HepG2 (cell line): ENCODE results near the gene ANXA7. TPM values are rescaled to one million over a fixed set of nuclear protein-coding genes. Genes with fewer than 3 reads are reported as not detected.
A peak's percentile ranks its signal among the peaks of the same experiment; 100 is the strongest.

ENCODE experiments used
- ATAC-seq: fragments of 200-7000 bp; cut with Tn5 transposase; 3 replicates; pipeline ENCODE4 v1.9.1; 2020; ENCODE audit warnings: mild to moderate bottlenecking, moderate library complexity
- BruUV-seq: library from RNA; stranded (reverse); fragments of 400-500 nt; replicated peaks from 2 replicates; lab custom pipeline; 2021; lab: Mats Ljungman, UMichigan
- CTCF ChIA-PET: fragments of 300-600 bp; formaldehyde crosslinking; extraction: SDS; loops from one replicate; lab custom pipeline; 2021; ENCODE audit warnings: low total read pairs, inconsistent platforms, low intra/inter-chr PET ratio; lab: Yijun Ruan, JAX
- POLR2A ChIA-PET: fragments of 350-600 bp; sonication (Branson Sonifier 250); formaldehyde crosslinking; loops from one replicate; lab custom pipeline; 2020; ENCODE audit warnings: antibody characterized with exemption, inconsistent platforms; lab: Yijun Ruan, JAX
- DNase-seq: peaks from one replicate; pipeline ENCODE4 v3.0.0-alpha.2; 2015; ENCODE audit warnings: low spot score
- FAIRE-seq: peaks from 3 replicates; lab custom pipeline; 2011; peaks lifted over from hg19 to GRCh38; lab: Jason Lieb, UNC
- H2AFZ ChIP-seq: one replicate; pipeline ENCODE4 v1.6.1; 2011; ENCODE audit warnings: low read length, inconsistent platforms
- H3K27ac ChIP-seq: fragments of 300-600 bp; 3 replicates; pipeline ENCODE4 v1.8.0; 2011; ENCODE audit warnings: mixed run types, mild to moderate bottlenecking, mixed read lengths, low read length, inconsistent platforms; ENCODE audit not compliant: insufficient read depth; ENCODE audit errors: extremely low read length
- H3K27me3 ChIP-seq, 2 experiments: fragments of 200-600 bp in 1 of 2; 2 replicates in 1 of 2; 3 replicates in 1 of 2; pipeline versions ENCODE4 v1.6.0 to v1.8.0; 2011; ENCODE audit warnings: low read length in 2 of 2, mild to moderate bottlenecking in 2 of 2, moderate library complexity in 2 of 2, inconsistent platforms in 1 of 2; ENCODE audit not compliant: insufficient read depth in 2 of 2, control insufficient read depth in 1 of 2
- H3K36me3 ChIP-seq, 2 experiments: fragments of 200-600 bp in 1 of 2; replicated peaks in 1 of 2; 2 replicates in 1 of 2; 3 replicates in 1 of 2; pipeline versions ENCODE4 v1.5.1 to v1.8.0; 2011; ENCODE audit warnings: low read length in 2 of 2, inconsistent platforms in 1 of 2; ENCODE audit not compliant: insufficient read depth in 2 of 2, control insufficient read depth in 1 of 2
- H3K4me1 ChIP-seq: 2 replicates; pipeline ENCODE4 v1.5.1; 2012; ENCODE audit warnings: low read length, inconsistent platforms; ENCODE audit not compliant: insufficient read depth
- H3K4me2 ChIP-seq: 2 replicates; pipeline ENCODE4 v1.6.0; 2011; ENCODE audit warnings: low read depth, low read length, inconsistent platforms
- H3K4me3 ChIP-seq, 3 experiments: fragments of 200-600 bp in 1 of 3; sonication (generic), shearing (Covaris generic) in 1 of 3; replicated peaks in 1 of 3; 2 replicates each; pipeline ENCODE4 v1.5.1; 2011 to 2016; ENCODE audit warnings: low read length in 3 of 3, inconsistent platforms in 2 of 3, low read depth in 2 of 3, mild to moderate bottlenecking in 2 of 3, control low read depth in 1 of 3, mixed read lengths in 1 of 3; ENCODE audit not compliant: insufficient read depth in 1 of 3
- H3K79me2 ChIP-seq: one replicate; pipeline ENCODE4 v1.6.1; 2011; ENCODE audit warnings: low read length, inconsistent platforms; ENCODE audit not compliant: insufficient read depth
- H3K9ac ChIP-seq: 2 replicates; pipeline ENCODE4 v1.6.0; 2011; ENCODE audit warnings: mild to moderate bottlenecking, low read depth, low read length, inconsistent platforms; ENCODE audit not compliant: insufficient read depth
- H3K9me3 ChIP-seq: 2 replicates; pipeline ENCODE4 v1.5.1; 2012; ENCODE audit warnings: mild to moderate bottlenecking, low read length
- H4K20me1 ChIP-seq: 2 replicates; pipeline ENCODE4 v1.6.0; 2011; ENCODE audit warnings: inconsistent platforms, mild to moderate bottlenecking, low read length, moderate library complexity; ENCODE audit not compliant: insufficient read depth
- CBFB ChIP-seq: sonication (generic); formaldehyde crosslinking; IDR thresholded peaks from 2 replicates; pipeline ENCODE4 v1.4.0; 2020; ENCODE audit warnings: missing genetic modification reagents
- IKZF4 ChIP-seq: sonication (generic); formaldehyde crosslinking; IDR thresholded peaks from 2 replicates; pipeline ENCODE4 v1.5.1; 2020; ENCODE audit warnings: borderline replicate concordance, mild to moderate bottlenecking, low read depth, missing genetic modification reagents; ENCODE audit errors: not compliant biosample characterization
- KLF11 ChIP-seq: IDR thresholded peaks from 2 replicates; pipeline ENCODE4 v1.6.1; 2016; ENCODE audit warnings: missing compliant biosample characterization
- SAFB2 ChIP-seq: sonication (generic); formaldehyde crosslinking; IDR thresholded peaks from 2 replicates; pipeline ENCODE4 v1.5.1; 2020; ENCODE audit warnings: missing genetic modification reagents, low read depth, mild to moderate bottlenecking, borderline replicate concordance
- SALL1 ChIP-seq: sonication (generic); formaldehyde crosslinking; IDR thresholded peaks from 2 replicates; pipeline ENCODE4 v1.8.0; 2022; ENCODE audit warnings: mild to moderate bottlenecking, missing genetic modification reagents
- SRY ChIP-seq: sonication (generic); formaldehyde crosslinking; IDR thresholded peaks from 2 replicates; pipeline ENCODE4 v1.8.0; 2022; ENCODE audit warnings: mild to moderate bottlenecking, missing genetic modification reagents
- XBP1 ChIP-seq: sonication (generic); formaldehyde crosslinking; IDR thresholded peaks from 2 replicates; pipeline ENCODE4 v1.5.0; 2020; ENCODE audit warnings: missing genetic modification reagents
- ZNF235 ChIP-seq: sonication (generic); formaldehyde crosslinking; IDR thresholded peaks from 2 replicates; pipeline ENCODE4 v1.8.1; 2023; ENCODE audit warnings: mild to moderate bottlenecking, missing genetic modification reagents, borderline replicate concordance
- ZNF335 ChIP-seq: sonication (generic); formaldehyde crosslinking; IDR thresholded peaks from 2 replicates; pipeline ENCODE4 v1.4.0; 2020; ENCODE audit warnings: missing genetic modification reagents
- ZNF510 ChIP-seq: sonication (generic); formaldehyde crosslinking; IDR thresholded peaks from 2 replicates; pipeline ENCODE4 v1.4.0; 2020; ENCODE audit warnings: low read depth, mild to moderate bottlenecking, missing genetic modification reagents
- ZNF615 ChIP-seq: sonication (generic); formaldehyde crosslinking; IDR thresholded peaks from 2 replicates; pipeline ENCODE4 v1.5.0; 2020; ENCODE audit warnings: mild to moderate bottlenecking, missing genetic modification reagents, borderline replicate concordance
- ZNF879 ChIP-seq: sonication (generic); formaldehyde crosslinking; IDR thresholded peaks from 2 replicates; pipeline ENCODE4 v1.8.1; 2023; ENCODE audit warnings: missing genetic modification reagents
- ZSCAN9 ChIP-seq: IDR thresholded peaks from 2 replicates; pipeline ENCODE4 v1.6.1; 2016; ENCODE audit warnings: borderline replicate concordance
- WGBS: methylation state at CpG from one replicate; pipeline ENCODE4 v1.1.6; 2017; ENCODE audit warnings: low lambda C conversion rate; 5-methylcytosine and 5-hydroxymethylcytosine counted together
- in situ Hi-C: cut with HindIII; loops from 2 replicates; pipeline ENCODE4 v1.10.0; 2017; ENCODE audit warnings: low pct_unique_long_range_greater_than_20kb; ENCODE audit not compliant: extremely low pct_ligation_motif_present
- intact Hi-C: fragments of 100-400 bp; cut with micrococcal nuclease; formaldehyde crosslinking; loops from one replicate; pipeline ENCODE4 v1.10.0; 2022; ENCODE audit not compliant: unreplicated experiment
- polyA plus RNA-seq, 8 experiments: library from polyadenylated mRNA; depleted of rRNA in 3 of 8; stranded (reverse) in 7 of 8; unstranded in 1 of 8; fragments of >200 nt; fragmentation: Illumina TruSeq in 4 of 8; extraction: Trizol in 4 of 8; gene quantifications; 2 replicates each; pipeline versions ENCODE4 v1.2.1 to v1.2.3, GENCODE V29; 2011 to 2016; ENCODE audit warnings: low read depth in 4 of 8, missing spikeins in 1 of 8, mixed read lengths in 1 of 8; ENCODE audit not compliant: insufficient read depth in 1 of 8
- total RNA-seq, 5 experiments: library from RNA; depleted of rRNA; stranded (reverse); fragments of >200 nt; fragmentation: Illumina TruSeq; extraction: Trizol; gene quantifications; 2 replicates each; pipeline ENCODE4 v1.2.3, GENCODE V29; 2016; ENCODE audit warnings: low read depth in 1 of 5
- TF ChIP-seq, protein P1 (sequence below), 2 experiments: sonication (generic) in 1 of 2; formaldehyde crosslinking in 1 of 2; IDR thresholded peaks; 2 replicates each; pipeline versions ENCODE4 v1.4.0 to v1.6.1; 2016 to 2020; ENCODE audit warnings: borderline replicate concordance in 1 of 2, low read depth in 1 of 2, mild to moderate bottlenecking in 1 of 2, missing genetic modification reagents in 1 of 2
- TF ChIP-seq, protein P2 (sequence below): sonication (generic); formaldehyde crosslinking; IDR thresholded peaks from 2 replicates; pipeline ENCODE4 v1.4.0; 2020; ENCODE audit warnings: missing genetic modification reagents
- TF ChIP-seq, protein P3 (sequence below): sonication (generic); formaldehyde crosslinking; IDR thresholded peaks from 2 replicates; pipeline ENCODE4 v1.8.0; 2022; ENCODE audit warnings: missing genetic modification reagents, low read depth, mild to moderate bottlenecking, borderline replicate concordance

ANXA7 gene
- total and polyA plus RNA-seq, 2 of the 13 experiments (the other 11 are each of a cell fraction or from before 2014, with no cell fraction given): 54.8 to 89.0 TPM

DNA sequence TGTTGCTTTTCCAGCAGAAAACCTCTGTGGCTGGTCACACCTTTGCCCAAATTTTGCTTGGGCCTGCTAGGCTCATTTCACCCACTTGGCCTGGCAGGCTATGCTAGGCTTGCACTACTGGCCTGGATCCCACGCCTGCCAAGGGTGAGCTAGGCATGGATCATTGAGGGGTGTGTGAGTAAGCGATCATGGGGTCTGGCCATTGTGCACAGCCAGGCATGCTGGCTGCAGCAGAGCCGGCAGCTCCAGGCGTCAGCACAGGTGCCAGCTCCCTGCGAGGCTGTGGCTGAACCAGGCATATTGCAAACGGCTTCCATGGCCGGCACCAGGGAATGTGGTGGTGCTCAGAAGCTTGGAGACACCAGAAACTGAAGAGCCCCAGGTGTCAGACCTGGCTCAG lies 74.4 kb downstream of the ANXA7 start:
- Histone ChIP-seq H3K9ac (no peak overlapping the region), H3K36me3 (no peaks in the 10 kb centered on the region), H3K4me3 (no peak overlapping the region), H4K20me1 (no peaks in the 10 kb centered on the region), H3K27me3 (no peaks in the 10 kb centered on the region), H3K27ac (no peak overlapping the region), H2AFZ (no peak overlapping the region), H3K9me3 (no peaks in the 10 kb centered on the region), H3K4me1 (no peaks in the 10 kb centered on the region), H3K79me2 (no peaks in the 10 kb centered on the region), H3K4me2 (no peak overlapping the region)
- POLR2A ChIA-PET: interaction anchor here (1.5 kb wide), 1 partner anchor 20 kb away, joined by 3 read pairs; the partner anchor contains the start of gene CFAP70
- CTCF ChIA-PET: no interaction called here
- ATAC-seq: peak; percentile 64
- FAIRE-seq: no peak
- in situ Hi-C loops (no loop called here), intact Hi-C loops (no loop called here)
- no peak for DNase-seq
- 35% methylated on average over 4 of the region's 7 CpGs for WGBS
- no TSS peak for BruUV-seq
- TF ChIP-seq, protein P1, sequence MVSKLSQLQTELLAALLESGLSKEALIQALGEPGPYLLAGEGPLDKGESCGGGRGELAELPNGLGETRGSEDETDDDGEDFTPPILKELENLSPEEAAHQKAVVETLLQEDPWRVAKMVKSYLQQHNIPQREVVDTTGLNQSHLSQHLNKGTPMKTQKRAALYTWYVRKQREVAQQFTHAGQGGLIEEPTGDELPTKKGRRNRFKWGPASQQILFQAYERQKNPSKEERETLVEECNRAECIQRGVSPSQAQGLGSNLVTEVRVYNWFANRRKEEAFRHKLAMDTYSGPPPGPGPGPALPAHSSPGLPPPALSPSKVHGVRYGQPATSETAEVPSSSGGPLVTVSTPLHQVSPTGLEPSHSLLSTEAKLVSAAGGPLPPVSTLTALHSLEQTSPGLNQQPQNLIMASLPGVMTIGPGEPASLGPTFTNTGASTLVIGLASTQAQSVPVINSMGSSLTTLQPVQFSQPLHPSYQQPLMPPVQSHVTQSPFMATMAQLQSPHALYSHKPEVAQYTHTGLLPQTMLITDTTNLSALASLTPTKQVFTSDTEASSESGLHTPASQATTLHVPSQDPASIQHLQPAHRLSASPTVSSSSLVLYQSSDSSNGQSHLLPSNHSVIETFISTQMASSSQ (IDR thresholded peaks at IDR 0.05; ENCODE audit: low read depth): no peak
- TF ChIP-seq, protein P1 (CRISPR knock-in tag; IDR thresholded peaks at IDR 0.05; ENCODE audit: borderline replicate concordance): no peak
- TF ChIP-seq ZNF235 (CRISPR knock-in tag) (no peak), ZSCAN9 (no peak), ZNF615 (CRISPR knock-in tag) (no peak), ZNF879 (no peak), SAFB2 (CRISPR knock-in tag) (no peak), XBP1 (CRISPR knock-in tag) (no peak), KLF11 (CRISPR knock-in tag) (no peak), ZNF335 (no peak), ZNF510 (CRISPR knock-in tag) (no peak), SRY (no peak), SALL1 (CRISPR knock-in tag) (no peak), CBFB (CRISPR knock-in tag) (no peak), IKZF4 (no peak)
- TF ChIP-seq, protein P2, sequence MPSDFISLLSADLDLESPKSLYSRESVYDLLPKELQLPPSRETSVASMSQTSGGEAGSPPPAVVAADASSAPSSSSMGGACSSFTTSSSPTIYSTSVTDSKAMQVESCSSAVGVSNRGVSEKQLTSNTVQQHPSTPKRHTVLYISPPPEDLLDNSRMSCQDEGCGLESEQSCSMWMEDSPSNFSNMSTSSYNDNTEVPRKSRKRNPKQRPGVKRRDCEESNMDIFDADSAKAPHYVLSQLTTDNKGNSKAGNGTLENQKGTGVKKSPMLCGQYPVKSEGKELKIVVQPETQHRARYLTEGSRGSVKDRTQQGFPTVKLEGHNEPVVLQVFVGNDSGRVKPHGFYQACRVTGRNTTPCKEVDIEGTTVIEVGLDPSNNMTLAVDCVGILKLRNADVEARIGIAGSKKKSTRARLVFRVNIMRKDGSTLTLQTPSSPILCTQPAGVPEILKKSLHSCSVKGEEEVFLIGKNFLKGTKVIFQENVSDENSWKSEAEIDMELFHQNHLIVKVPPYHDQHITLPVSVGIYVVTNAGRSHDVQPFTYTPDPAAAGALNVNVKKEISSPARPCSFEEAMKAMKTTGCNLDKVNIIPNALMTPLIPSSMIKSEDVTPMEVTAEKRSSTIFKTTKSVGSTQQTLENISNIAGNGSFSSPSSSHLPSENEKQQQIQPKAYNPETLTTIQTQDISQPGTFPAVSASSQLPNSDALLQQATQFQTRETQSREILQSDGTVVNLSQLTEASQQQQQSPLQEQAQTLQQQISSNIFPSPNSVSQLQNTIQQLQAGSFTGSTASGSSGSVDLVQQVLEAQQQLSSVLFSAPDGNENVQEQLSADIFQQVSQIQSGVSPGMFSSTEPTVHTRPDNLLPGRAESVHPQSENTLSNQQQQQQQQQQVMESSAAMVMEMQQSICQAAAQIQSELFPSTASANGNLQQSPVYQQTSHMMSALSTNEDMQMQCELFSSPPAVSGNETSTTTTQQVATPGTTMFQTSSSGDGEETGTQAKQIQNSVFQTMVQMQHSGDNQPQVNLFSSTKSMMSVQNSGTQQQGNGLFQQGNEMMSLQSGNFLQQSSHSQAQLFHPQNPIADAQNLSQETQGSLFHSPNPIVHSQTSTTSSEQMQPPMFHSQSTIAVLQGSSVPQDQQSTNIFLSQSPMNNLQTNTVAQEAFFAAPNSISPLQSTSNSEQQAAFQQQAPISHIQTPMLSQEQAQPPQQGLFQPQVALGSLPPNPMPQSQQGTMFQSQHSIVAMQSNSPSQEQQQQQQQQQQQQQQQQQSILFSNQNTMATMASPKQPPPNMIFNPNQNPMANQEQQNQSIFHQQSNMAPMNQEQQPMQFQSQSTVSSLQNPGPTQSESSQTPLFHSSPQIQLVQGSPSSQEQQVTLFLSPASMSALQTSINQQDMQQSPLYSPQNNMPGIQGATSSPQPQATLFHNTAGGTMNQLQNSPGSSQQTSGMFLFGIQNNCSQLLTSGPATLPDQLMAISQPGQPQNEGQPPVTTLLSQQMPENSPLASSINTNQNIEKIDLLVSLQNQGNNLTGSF (CRISPR knock-in tag): no peak
- TF ChIP-seq, protein P3, sequence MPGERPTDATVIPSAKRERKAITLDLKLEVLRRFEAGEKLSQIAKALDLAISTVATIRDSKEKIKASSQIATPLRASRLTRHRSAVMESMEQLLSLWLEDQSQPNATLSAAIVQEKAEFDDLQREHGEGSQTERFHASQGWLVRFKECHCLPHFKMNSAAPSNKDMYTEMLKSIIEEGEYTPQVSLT (CRISPR knock-in tag): no peak
